ENCODE results near the gene ANTXR2.

ANTXR2 gene

GRCh38 chr4:79854856-79855502 lies 218.1 kb downstream of the ANTXR2 start:
- DNase-seq = no peak

GRCh38 chr4:79852305-79852730 lies 220.7 kb downstream of the ANTXR2 start:
- no peak for DNase-seq

- no peak for DNase-seq
Measured at GRCh38 chr4:79851625-79852304, 221.3 kb downstream of the ANTXR2 start.

All from NK-92 treated with Interleukin-12 subunit alpha and Interleukin-12 subunit beta, amount 100 ng/mL, for 24 hours (cell line).